Measurements from ENCODE around the gene SPATA25.
"Not testable (repeated sequence)": the region's sequence is repeated elsewhere in the genome, so short reads cannot be mapped to it uniquely, and the experiment has no call there.

The SPATA25 gene

GRCh38 chr20:45913116-45913515, 25.7 kb upstream of the SPATA25 start:
- DNase-seq = peak; percentile 76 to 96 (median 92)

- DNase-seq = no peak
Observed at GRCh38 chr20:45912344-45912682, 24.9 kb upstream of the SPATA25 start.

DNA sequence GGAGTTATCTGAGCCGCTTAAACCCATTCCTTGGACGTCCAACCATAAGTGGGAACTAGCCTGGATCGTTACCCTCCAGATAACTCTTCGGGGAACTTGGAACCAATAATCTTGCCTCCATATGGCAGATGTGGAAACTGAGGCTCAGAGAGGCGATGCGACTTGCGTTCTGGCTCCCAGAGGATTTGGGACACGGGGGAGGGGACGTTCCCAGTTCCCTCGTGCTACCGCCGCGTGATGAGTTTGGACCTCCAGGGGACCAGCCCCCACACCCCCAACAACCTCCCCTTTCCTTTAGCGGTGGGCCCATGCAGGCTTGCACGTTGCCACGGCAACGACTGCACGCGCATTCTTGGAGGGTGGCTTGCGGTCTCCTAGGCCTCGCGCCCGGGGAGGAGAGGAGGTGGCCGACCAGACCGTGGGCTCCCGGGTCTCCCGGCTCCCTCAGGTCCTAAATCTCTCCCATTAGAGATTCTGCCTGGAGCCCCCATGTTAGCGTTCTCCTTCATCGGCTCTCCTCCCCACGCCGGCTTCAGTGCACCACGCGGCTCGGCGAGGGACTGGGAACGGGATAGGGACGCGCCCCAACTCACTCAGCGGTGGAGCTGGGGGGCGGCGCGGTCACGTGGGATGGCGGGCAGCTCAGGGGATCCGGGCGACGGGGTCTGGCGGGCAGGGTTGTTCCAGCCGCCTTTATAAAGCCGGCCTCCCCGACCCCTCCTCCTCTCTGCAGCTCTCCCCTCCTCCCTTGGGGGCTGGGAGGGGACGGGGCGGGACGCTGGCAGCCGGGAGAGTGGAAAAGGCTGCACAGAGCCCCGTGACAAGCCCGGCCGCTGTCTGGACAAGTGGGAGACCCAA, 24.3 kb upstream of the SPATA25 start, which contains the start of gene PLTP:
Gene PLTP (minus strand): TSS at position 670 of the 858 bp plus-strand sequence. CDS start 703 bp downstream, outside the sequence.
- DNase-seq = peak in 1 of 3 donors; percentile 45

DNA sequence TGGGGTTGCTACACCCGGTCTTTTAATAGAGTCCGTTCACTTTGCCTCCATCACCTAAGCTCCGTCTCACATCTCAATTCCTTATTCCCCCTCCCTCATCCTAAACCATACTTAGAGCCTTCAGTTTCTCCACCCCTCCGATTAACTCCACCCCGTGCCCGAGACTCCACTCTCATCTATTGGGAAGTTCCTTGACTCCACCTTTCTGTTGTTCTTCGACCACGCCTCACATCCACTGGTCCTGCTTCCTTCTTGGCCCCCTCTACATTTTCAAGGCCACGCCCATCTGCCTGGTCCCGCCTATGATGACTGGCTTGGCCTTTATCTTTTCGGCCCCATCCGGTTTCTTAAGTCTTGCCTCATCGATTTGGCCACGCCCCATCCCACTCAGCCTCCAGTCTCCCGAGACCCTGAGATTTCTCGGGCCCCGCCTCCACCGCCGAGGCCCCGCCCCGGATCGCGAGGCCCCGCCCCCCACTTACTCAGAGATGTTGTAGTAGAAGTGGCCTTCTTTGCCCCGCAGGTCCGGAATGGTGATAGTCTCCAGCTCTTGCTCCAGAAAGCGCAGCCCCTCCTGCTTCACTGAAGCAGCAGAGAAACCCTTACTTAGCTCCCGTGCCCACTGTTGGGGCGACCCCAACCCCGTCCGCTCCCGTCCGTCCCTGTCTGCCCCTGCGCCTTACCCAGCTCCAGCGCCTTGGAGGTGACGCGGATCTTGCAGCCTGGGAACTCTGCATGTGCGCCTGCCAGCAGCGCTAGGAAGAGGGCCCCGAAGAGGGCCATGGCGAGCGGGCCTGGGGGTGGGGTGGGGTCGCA, 23.5 kb upstream of the SPATA25 start:
- peak; percentile 97 to 99 (median 98) for DNase-seq

GRCh38 chr20:45909817-45910669, 22.6 kb upstream of the SPATA25 start:
- peak; percentile 63 to 69 (median 69) for DNase-seq

GRCh38 chr20:45909336-45909808, 21.9 kb upstream of the SPATA25 start:
- no peak for DNase-seq

DNA sequence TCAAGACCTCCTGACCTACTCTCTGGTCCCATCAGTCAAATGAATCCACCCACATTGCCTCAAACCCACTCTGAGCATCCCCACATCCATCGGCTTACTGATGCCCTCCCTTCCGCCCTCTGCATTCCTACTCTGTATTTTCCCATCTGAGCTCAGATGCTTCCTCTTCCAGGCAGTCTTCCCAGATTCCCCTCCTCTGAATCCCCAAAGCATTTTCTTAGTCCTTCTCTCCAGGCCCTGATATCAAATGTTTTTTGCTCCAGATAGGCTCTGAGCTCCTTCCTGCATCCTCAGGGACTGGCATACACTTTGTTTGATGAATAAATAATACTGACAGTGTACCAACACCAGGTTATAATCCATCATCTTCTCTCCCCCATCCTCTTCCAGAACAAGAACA, 20.7 kb upstream of the SPATA25 start:
- no peak for DNase-seq

- DNase-seq = no peak
Observed at GRCh38 chr20:45907219-45907948, 20.0 kb upstream of the SPATA25 start.

- DNase-seq = no peak
Observed at GRCh38 chr20:45905505-45906079, 18.2 kb upstream of the SPATA25 start.

GRCh38 chr20:45904583-45905504, 17.4 kb upstream of the SPATA25 start:
- no peak for DNase-seq

DNA sequence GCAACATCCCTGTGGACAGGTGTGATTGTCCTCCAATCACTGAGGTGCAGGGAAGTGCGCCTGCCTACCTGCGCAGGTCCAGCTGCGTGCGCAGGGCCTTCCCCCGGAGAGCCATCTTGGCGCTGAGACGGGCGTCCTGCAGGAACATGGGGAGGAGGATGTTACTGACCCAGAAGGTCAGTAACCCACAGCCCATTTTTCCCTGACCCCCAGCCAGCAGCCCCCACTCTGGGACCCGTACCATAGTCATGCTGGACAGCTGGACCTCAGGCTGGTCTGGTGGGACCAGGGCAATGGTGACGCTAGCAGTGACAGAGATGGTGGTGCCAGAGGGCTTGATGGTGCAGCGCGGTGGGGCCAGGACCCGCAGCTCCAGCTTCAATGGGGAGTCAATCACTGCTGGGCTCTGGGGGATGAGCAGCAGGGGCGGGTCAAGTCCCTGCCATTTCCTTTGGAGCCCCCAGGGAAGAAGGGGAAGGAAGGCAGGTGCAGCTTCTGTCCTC, 14.8 kb upstream of the SPATA25 start:
- DNase-seq = no peak

- DNase-seq = not testable (repeated sequence)
Observed at GRCh38 chr20:45901332-45901731, 13.9 kb upstream of the SPATA25 start.

- DNase-seq = no peak
Observed at GRCh38 chr20:45899046-45899835, 11.8 kb upstream of the SPATA25 start.

DNA sequence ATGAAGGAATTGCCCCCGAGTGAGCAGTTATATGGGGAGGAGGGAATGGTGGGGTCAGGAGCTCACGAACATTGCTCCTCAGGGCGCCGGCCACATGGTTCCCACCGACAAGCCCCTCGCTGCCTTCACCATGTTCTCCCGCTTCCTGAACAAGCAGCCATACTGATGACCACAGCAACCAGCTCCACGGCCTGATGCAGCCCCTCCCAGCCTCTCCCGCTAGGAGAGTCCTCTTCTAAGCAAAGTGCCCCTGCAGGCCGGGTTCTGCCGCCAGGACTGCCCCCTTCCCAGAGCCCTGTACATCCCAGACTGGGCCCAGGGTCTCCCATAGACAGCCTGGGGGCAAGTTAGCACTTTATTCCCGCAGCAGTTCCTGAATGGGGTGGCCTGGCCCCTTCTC, 10.9 kb upstream of the SPATA25 start:
- no peak for DNase-seq

DNA sequence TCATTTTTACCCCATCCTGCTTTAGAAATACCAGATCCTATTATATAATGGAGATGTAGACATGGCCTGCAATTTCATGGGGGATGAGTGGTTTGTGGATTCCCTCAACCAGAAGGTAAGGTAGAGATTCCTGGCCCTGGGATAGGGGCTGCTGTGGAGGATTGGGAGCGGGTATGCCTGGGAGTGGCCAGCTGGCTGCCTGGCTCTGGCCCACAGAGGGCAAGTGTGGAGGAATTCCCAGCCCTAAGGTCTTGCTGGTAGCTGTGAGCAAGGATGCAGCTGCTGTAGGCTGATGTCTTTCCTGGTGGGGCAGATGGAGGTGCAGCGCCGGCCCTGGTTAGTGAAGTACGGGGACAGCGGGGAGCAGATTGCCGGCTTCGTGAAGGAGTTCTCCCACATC, 10.3 kb upstream of the SPATA25 start:
- no peak for DNase-seq

GRCh38 chr20:45897289-45897688, 9.9 kb upstream of the SPATA25 start:
- DNase-seq = no peak

DNA sequence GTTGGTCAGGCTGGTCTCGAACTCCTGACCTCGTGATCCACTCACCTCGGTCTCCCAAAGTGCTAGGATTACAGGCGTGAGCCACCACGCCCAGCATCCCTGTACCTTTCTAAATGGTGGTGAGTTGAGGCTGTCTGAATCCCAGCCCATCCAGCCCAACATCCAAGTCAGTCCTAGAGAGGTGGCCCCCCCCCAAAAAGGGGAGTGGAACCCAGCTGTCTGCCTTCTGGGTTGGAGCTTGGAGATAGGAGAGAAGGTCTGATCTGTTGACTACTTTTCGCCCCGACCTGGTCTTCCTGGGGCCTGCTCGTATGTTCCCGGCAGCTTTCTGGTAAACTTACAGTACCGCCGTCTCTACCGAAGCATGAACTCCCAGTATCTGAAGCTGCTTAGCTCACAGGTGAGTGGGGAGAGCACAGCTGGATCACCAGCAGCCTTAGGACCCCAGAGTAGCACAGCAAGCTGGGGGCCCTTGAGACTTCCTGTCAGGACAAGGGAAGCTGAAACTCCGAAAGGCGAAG, 9.3 kb upstream of the SPATA25 start:
- DNase-seq = no peak

DNA sequence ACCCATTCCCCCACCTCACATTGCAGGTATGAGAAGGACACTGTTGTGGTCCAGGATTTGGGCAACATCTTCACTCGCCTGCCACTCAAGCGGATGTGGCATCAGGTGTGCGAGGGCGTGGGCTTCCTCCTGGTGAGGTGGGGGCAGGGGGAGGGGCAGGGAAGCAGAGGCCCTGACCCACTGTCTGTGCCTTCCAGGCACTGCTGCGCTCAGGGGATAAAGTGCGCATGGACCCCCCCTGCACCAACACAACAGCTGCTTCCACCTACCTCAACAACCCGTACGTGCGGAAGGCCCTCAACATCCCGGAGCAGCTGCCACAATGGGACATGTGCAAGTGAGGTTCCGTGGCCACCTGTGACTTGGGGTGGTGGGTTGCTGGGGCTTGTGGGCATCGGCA, 7.4 kb upstream of the SPATA25 start:
- no peak for DNase-seq

DNA sequence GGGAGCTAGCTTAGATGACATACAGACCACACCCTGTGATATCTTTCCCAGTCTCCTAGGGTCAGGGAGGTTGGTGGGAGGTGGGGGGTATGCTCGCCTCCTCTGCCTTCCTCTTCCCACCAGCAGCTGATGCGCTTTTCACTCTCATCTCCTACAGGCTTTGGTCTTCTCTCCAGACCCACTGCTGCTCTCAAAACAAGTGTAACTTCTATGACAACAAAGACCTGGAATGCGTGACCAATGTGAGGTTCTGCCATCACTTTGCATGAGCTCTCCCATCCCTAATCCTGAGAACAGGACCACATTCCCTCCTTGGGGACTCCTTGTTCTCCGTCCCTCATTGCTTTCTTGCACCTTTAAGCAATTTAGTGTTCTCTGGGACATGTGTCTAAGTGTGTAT, 6.4 kb upstream of the SPATA25 start:
- no peak for DNase-seq

Measured in suppressor macrophage treated with lipopolysaccharide for 1 hour (primary cell).